Parathyroid adenoma (tissue), 2 donors: ENCODE results near the gene IFNL1.
"Not testable (repeated sequence)": the region's sequence is repeated elsewhere in the genome, so short reads cannot be mapped to it uniquely, and the experiment has no call there.

Source experiments
- H2AFZ ChIP-seq: fragments of 300-600 bp; sonication (generic); one replicate; pipeline ENCODE4 v1.7.0; 2017; ENCODE audit warnings: antibody characterized with exemption, mild to moderate bottlenecking
- H3K27ac ChIP-seq: fragments of 300-600 bp; sonication (generic); one replicate; pipeline ENCODE4 v1.7.0; 2017
- H3K27me3 ChIP-seq: fragments of 300-600 bp; sonication (generic); one replicate; pipeline ENCODE4 v1.7.0; 2017; ENCODE audit warnings: low read length; ENCODE audit not compliant: control insufficient read depth, insufficient read depth
- H3K36me3 ChIP-seq: fragments of 300-600 bp; sonication (generic); one replicate; pipeline ENCODE4 v1.7.0; 2017; ENCODE audit warnings: low read length; ENCODE audit not compliant: control insufficient read depth, insufficient read depth
- H3K4me1 ChIP-seq: fragments of 300-600 bp; sonication (generic); one replicate; pipeline ENCODE4 v1.7.0; 2017; ENCODE audit warnings: control low read depth
- H3K4me2 ChIP-seq: fragments of 300-600 bp; sonication (generic); one replicate; pipeline ENCODE4 v1.7.0; 2017; ENCODE audit warnings: low read length
- H3K4me3 ChIP-seq: fragments of 300-600 bp; sonication (generic); one replicate; pipeline ENCODE4 v1.7.0; 2017; ENCODE audit warnings: low read depth, low read length
- H3K79me2 ChIP-seq: fragments of 300-600 bp; sonication (generic); one replicate; pipeline ENCODE4 v1.7.0; 2017; ENCODE audit warnings: control low read depth
- H3K9ac ChIP-seq: fragments of 300-600 bp; sonication (generic); one replicate; pipeline ENCODE4 v1.7.0; 2017; ENCODE audit warnings: mild to moderate bottlenecking
- H3K9me3 ChIP-seq: fragments of 300-600 bp; sonication (generic); one replicate; pipeline ENCODE4 v1.7.0; 2017; ENCODE audit warnings: low read length; ENCODE audit not compliant: control insufficient read depth
- CTCF ChIP-seq: fragments of 300-600 bp; sonication (generic); IDR thresholded peaks from one replicate; pipeline ENCODE4 v1.7.0; 2017; ENCODE audit warnings: antibody characterized with exemption, mild to moderate bottlenecking
- donor health status: primary hyperparathyroidism.

IFNL1 gene

GRCh38 chr19:39270036-39270871 lies 26.0 kb upstream of the IFNL1 start:
- Histone ChIP-seq H3K4me1 (no peaks in the 10 kb centered on the region), H3K9me3 (no peaks in the 10 kb centered on the region), H3K27me3 (no peaks in the 10 kb centered on the region), H3K79me2 (no peaks in the 10 kb centered on the region), H2AFZ (no peak overlapping the region), H3K27ac (no peak overlapping the region), H3K4me3 (no peak overlapping the region), H3K9ac (no peak overlapping the region), H3K4me2 (no peak overlapping the region), H3K36me3 (no peaks in the 10 kb centered on the region)
- TF ChIP-seq CTCF, result no peak

GRCh38 chr19:39273859-39274258 lies 22.3 kb upstream of the IFNL1 start:
- not testable (repeated sequence) for H3K4me1 ChIP-seq, H3K27ac ChIP-seq, H2AFZ ChIP-seq, H3K27me3 ChIP-seq, H3K9ac ChIP-seq, H3K4me2 ChIP-seq, H3K9me3 ChIP-seq, H3K4me3 ChIP-seq, H3K79me2 ChIP-seq, H3K36me3 ChIP-seq

GRCh38 chr19:39275578-39275977 lies 20.6 kb upstream of the IFNL1 start:
- Histone ChIP-seq H3K36me3 (no peaks in the 10 kb centered on the region), H3K4me1 (no peaks in the 10 kb centered on the region), H2AFZ (no peak overlapping the region), H3K27ac (no peak overlapping the region), H3K9me3 (no peaks in the 10 kb centered on the region), H3K27me3 (no peaks in the 10 kb centered on the region), H3K4me2 (no peak overlapping the region), H3K4me3 (no peak overlapping the region), H3K9ac (no peak overlapping the region), H3K79me2 (no peaks in the 10 kb centered on the region)
- no peak for TF ChIP-seq CTCF

GRCh38 chr19:39276740-39277139 lies 19.5 kb upstream of the IFNL1 start:
- no peaks in the 10 kb centered on the region for H3K4me1 ChIP-seq

GRCh38 chr19:39277598-39277997 lies 18.6 kb upstream of the IFNL1 start:
- H3K9ac ChIP-seq, result no peak overlapping the region
- H2AFZ ChIP-seq, result no peak overlapping the region
- no peak overlapping the region for H3K4me2 ChIP-seq
- no peak overlapping the region for H3K4me3 ChIP-seq
- H3K9me3 ChIP-seq, result no peaks in the 10 kb centered on the region
- no peaks in the 10 kb centered on the region for H3K27me3 ChIP-seq
- no peaks in the 10 kb centered on the region for H3K4me1 ChIP-seq
- no peaks in the 10 kb centered on the region for H3K36me3 ChIP-seq
- H3K79me2 ChIP-seq, result no peaks in the 10 kb centered on the region
- TF ChIP-seq CTCF, result no peak
- H3K27ac ChIP-seq, result no peak overlapping the region

More at GRCh38 chr19:39276740-39277139, 19.5 kb upstream of the IFNL1 start:
- TF ChIP-seq CTCF, result no peak
- no peak overlapping the region for H3K4me2 ChIP-seq
- no peak overlapping the region for H3K4me3 ChIP-seq
- no peaks in the 10 kb centered on the region for H3K79me2 ChIP-seq
- no peak overlapping the region for H3K27ac ChIP-seq
- H2AFZ ChIP-seq, result no peak overlapping the region
- no peak overlapping the region for H3K9ac ChIP-seq
- H3K9me3 ChIP-seq, result no peaks in the 10 kb centered on the region
- H3K36me3 ChIP-seq, result no peaks in the 10 kb centered on the region
- no peaks in the 10 kb centered on the region for H3K27me3 ChIP-seq
